ENCODE results near the gene TC2N. TPM values are rescaled to one million over a fixed set of nuclear protein-coding genes. Genes with fewer than 3 reads are reported as not detected.
A peak's percentile ranks its signal among the peaks of the same experiment; 100 is the strongest.
"Not testable (repeated sequence)": the region's sequence is repeated elsewhere in the genome, so short reads cannot be mapped to it uniquely, and the experiment has no call there.

TC2N gene
- total RNA-seq, 1 experiment from 2014 or later = 82.7 TPM

DNA sequence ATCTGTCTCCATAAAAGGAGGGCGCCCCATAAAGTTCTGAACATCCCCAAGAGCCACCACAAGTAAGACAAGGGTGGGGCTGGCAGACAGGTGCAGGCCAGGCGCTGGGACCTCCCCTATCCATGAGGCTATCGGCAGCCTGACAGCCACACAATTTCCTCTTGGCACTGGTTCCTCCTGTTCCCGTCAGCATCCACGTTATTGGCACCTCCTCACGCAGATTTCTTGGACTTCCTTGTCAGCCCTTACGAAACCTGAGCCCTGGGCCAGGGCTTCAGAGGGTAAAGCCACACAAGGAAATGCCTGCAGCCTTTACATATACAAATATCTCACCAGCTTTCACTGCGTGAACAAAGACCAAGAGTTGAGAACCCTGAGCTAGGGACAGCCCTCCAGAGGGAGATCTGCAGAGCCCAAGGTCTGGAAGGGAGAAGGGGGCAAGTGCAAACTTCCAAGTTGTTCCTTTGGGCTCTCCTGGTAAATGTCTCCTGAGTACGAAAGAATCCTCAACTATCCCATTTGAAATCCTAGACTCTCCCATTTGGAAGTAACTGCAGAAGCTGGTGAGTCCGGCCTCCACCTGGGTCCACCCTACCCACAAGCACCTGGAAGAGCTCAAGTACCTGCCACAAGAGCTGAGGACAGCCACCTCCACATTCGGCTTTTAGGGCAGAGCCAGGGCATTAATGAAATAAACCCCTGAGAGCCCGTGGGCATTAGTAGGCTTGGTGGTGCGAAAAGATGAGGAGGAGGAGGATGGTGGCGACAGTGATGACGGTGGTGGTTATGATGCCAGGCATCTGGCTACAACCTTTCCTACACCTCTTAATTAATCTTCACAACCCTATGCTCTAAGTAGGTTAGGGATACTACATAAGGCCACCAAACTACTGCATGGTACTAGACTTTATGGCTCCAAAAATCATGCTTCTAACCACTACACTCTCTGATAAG, 5.5 kb upstream of the TC2N start:
- peaks cover 57% of the 10 kb centered on the region for H3K4me1 Mint-ChIP-seq (ENCODE audit: low read depth, unreplicated experiment)
- CTCF ChIA-PET = interaction anchor here (0.8 to 1.9 kb wide), 5 partner anchors 9 to 124 kb away, joined by 3 to 9 read pairs (median 6); no protein-coding TSS in a partner anchor
- intact Hi-C loops (cut with micrococcal nuclease; ENCODE audit: unreplicated experiment) = loop anchor here (2.0 to 5.0 kb wide), 3 partner anchors 38 to 118 kb away; no protein-coding TSS in a partner anchor

DNA sequence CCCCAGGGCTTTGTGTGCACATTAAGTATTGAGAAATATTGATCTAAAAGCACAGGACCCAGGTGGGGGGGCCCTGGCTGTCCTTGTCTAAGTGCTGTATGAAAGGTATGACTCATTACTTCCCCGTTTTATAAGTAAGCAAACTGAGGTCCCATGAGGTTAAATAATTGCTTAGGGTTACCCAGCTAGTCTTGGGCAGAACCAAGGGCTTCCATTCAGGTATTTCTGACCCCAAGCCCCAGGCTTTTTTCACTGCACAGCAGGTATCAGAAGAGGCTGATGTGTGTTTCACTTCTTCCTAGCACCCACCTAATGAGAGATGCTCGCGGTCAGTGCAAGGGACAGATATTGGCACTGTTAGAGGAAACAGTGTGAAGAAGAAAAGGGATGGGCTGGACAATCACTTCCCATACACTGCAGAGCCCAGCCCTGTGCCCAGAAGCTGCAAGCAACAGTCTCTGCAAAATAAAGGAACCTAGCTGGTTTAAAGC, 4.7 kb upstream of the TC2N start:
- peak overlapping the region; percentile 98 for H3K27ac Mint-ChIP-seq (ENCODE audit: unreplicated experiment)
- intact Hi-C loops (cut with micrococcal nuclease; ENCODE audit: unreplicated experiment) = loop anchor here (2.0 to 5.0 kb wide), 3 partner anchors 37 to 117 kb away; no protein-coding TSS in a partner anchor
- CTCF ChIA-PET = interaction anchor here (0.7 to 1.9 kb wide), 5 partner anchors 8 to 125 kb away, joined by 3 to 9 read pairs (median 4); no protein-coding TSS in a partner anchor

More for the DNA sequence above, 5.5 kb upstream of the TC2N start:
- H3K36me3 Mint-ChIP-seq (ENCODE audit: insufficient read depth, unreplicated experiment) = peaks cover 12% of the 10 kb centered on the region
- H3K27ac Mint-ChIP-seq (ENCODE audit: unreplicated experiment) = peak overlapping the region; percentile 98
- BruUV-seq (replicated peaks) = TSS peak; percentile 90
- peak overlapping the region; percentile 56 for H3K4me3 Mint-ChIP-seq (ENCODE audit: low read depth, unreplicated experiment)
- no peaks in the 10 kb centered on the region for H3K27me3 Mint-ChIP-seq (ENCODE audit: unreplicated experiment)
- TF ChIP-seq, protein P1, sequence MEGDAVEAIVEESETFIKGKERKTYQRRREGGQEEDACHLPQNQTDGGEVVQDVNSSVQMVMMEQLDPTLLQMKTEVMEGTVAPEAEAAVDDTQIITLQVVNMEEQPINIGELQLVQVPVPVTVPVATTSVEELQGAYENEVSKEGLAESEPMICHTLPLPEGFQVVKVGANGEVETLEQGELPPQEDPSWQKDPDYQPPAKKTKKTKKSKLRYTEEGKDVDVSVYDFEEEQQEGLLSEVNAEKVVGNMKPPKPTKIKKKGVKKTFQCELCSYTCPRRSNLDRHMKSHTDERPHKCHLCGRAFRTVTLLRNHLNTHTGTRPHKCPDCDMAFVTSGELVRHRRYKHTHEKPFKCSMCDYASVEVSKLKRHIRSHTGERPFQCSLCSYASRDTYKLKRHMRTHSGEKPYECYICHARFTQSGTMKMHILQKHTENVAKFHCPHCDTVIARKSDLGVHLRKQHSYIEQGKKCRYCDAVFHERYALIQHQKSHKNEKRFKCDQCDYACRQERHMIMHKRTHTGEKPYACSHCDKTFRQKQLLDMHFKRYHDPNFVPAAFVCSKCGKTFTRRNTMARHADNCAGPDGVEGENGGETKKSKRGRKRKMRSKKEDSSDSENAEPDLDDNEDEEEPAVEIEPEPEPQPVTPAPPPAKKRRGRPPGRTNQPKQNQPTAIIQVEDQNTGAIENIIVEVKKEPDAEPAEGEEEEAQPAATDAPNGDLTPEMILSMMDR (IDR thresholded peaks at IDR 0.05; ENCODE audit: unreplicated experiment) = no peak
- peak; percentile 92 for DNase-seq
- no peaks in the 10 kb centered on the region for H3K9me3 Mint-ChIP-seq (ENCODE audit: low read depth, unreplicated experiment)

DNA sequence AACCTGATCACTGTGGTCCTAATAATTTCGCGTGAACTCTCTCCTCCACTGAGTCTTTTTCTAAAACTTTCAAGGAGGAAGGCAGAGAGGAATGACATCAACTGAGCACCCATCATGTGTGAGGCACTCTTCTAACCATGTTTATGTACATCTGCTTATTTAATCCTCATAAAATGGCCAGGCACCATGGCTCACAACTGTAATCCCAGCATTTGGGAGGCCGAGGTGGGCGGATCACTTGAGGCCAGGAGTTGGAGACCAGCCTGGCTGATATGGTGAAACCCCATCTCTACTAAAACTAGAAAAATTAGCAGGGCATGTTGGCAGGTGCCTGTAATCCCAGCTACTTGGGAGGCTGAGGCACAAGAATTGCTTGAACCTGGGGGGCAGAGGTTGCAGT, 4.1 kb upstream of the TC2N start:
- Mint-ChIP-seq H3K36me3 (ENCODE audit: insufficient read depth, unreplicated experiment) (peaks cover 12% of the 10 kb centered on the region), H3K4me1 (ENCODE audit: low read depth, unreplicated experiment) (peaks cover 52% of the 10 kb centered on the region), H3K27ac (ENCODE audit: unreplicated experiment) (peak overlapping the region; percentile 98)
- H3K27me3 Mint-ChIP-seq (ENCODE audit: unreplicated experiment); DNase-seq; H3K9me3 Mint-ChIP-seq (ENCODE audit: low read depth, unreplicated experiment); H3K4me3 Mint-ChIP-seq (ENCODE audit: low read depth, unreplicated experiment); BruUV-seq (replicated peaks): not testable (repeated sequence)
- CTCF ChIA-PET = interaction anchor here (0.7 to 1.9 kb wide), 4 partner anchors 9 to 212 kb away, joined by 3 to 9 read pairs (median 5); no protein-coding TSS in a partner anchor
- intact Hi-C loops (cut with micrococcal nuclease; ENCODE audit: unreplicated experiment) = loop anchor here (5.0 kb wide), 1 partner anchor 41 kb away; no protein-coding TSS in a partner anchor

More for the DNA sequence above, 4.7 kb upstream of the TC2N start:
- DNase-seq = peak; percentile 74
- Mint-ChIP-seq H3K4me3 (ENCODE audit: low read depth, unreplicated experiment) (peak overlapping the region; percentile 56), H3K27me3 (ENCODE audit: unreplicated experiment) (no peaks in the 10 kb centered on the region), H3K9me3 (ENCODE audit: low read depth, unreplicated experiment) (no peaks in the 10 kb centered on the region), H3K36me3 (ENCODE audit: insufficient read depth, unreplicated experiment) (peaks cover 12% of the 10 kb centered on the region), H3K4me1 (ENCODE audit: low read depth, unreplicated experiment) (peaks cover 52% of the 10 kb centered on the region)
- TSS peak; percentile 88 for BruUV-seq (replicated peaks)
- TF ChIP-seq, protein P1 (IDR thresholded peaks at IDR 0.05; ENCODE audit: unreplicated experiment) = no peak

DNA sequence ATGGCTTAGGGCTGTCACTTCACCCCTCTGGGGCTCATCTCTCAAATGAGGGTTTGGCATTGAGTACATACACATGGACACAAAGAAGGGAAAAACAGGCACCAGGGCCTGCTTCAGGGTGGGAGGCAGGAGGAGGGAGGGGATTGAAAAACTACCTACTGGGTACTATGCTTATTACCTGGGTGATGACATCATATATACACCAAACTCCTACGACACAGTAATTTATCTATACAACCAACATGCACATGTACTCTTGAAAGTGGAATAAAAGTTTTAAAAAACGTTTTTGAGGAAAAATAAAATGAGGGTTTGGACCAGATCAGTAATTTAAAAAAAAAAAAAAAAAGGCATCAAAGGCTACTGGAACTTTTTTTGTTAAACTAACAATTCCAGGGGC, 3.6 kb upstream of the TC2N start:
- Mint-ChIP-seq H3K9me3 (ENCODE audit: low read depth, unreplicated experiment) (no peaks in the 10 kb centered on the region), H3K27ac (ENCODE audit: unreplicated experiment) (peak overlapping the region; percentile 84), H3K27me3 (ENCODE audit: unreplicated experiment) (no peaks in the 10 kb centered on the region), H3K4me3 (ENCODE audit: low read depth, unreplicated experiment) (no peak overlapping the region), H3K4me1 (ENCODE audit: low read depth, unreplicated experiment) (peaks cover 49% of the 10 kb centered on the region), H3K36me3 (ENCODE audit: insufficient read depth, unreplicated experiment) (peaks cover 12% of the 10 kb centered on the region)
- BruUV-seq (replicated peaks) = no TSS peak
- intact Hi-C loops (cut with micrococcal nuclease; ENCODE audit: unreplicated experiment) = loop anchor here (5.0 kb wide), 1 partner anchor 41 kb away; no protein-coding TSS in a partner anchor
- CTCF ChIA-PET = interaction anchor here (0.7 kb wide), 1 partner anchor 211 kb away, joined by 3 read pairs; no protein-coding TSS in a partner anchor
- no peak for DNase-seq
- TF ChIP-seq, protein P1 (IDR thresholded peaks at IDR 0.05; ENCODE audit: unreplicated experiment) = no peak

All from Calu3 (cell line).